Stimulated activated CD8-positive, alpha-beta memory T cell treated with anti-CD3 and anti-CD28 coated beads, Interleukin-15, amount 100 ng/mL, for 4 hours (primary cell): ENCODE results near the gene ETS2.
A peak's percentile ranks its signal among the peaks of the same experiment; 100 is the strongest.
"Not testable (repeated sequence)": the region's sequence is repeated elsewhere in the genome, so short reads cannot be mapped to it uniquely, and the experiment has no call there.

Experiments
- DNase-seq, 2 donors: peaks; one replicate each; pipeline ENCODE4 v3.0.0-alpha.2; 2020; ENCODE audit warnings: low read depth in 2 of 2

The ETS2 gene

DNA sequence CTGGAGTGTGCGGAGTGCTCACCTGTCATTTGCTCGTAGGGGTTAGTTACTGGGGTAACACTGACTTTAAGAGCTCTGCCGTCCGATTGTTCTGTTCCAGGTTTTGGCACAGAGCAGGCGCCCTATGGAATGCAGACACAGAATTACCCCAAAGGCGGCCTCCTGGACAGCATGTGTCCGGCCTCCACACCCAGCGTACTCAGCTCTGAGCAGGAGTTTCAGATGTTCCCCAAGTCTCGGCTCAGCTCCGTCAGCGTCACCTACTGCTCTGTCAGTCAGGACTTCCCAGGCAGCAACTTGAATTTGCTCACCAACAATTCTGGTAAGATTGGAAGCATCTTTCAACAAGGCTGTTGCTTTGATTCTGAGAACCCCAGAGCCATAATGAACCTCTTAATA, 12.6 kb downstream of the ETS2 start:
- DNase-seq, result no peak

DNA sequence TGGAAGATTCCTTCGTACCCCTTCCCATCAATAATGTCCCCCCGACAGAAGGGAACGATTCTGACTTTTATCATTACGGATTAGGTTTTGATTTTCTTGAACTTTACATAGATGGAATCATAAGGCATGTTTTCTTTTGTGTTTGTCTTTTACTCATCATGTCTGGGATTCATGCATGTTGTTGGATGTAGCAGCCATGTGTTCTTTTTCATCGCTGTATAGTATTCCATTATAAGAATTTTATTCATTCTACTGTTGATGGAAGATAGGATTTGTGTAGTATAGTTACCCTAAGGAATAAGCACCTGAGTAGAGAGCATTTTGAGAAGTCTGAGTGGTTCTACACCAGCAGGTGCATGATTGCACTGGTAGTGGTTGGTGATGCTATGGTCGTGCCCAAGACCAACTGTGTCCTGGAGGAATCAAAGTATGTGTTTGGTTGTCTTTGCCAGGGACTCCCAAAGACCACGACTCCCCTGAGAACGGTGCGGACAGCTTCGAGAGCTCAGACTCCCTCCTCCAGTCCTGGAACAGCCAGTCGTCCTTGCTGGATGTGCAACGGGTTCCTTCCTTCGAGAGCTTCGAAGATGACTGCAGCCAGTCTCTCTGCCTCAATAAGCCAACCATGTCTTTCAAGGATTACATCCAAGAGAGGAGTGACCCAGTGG, 13.5 kb downstream of the ETS2 start:
- DNase-seq, result no peak

DNA sequence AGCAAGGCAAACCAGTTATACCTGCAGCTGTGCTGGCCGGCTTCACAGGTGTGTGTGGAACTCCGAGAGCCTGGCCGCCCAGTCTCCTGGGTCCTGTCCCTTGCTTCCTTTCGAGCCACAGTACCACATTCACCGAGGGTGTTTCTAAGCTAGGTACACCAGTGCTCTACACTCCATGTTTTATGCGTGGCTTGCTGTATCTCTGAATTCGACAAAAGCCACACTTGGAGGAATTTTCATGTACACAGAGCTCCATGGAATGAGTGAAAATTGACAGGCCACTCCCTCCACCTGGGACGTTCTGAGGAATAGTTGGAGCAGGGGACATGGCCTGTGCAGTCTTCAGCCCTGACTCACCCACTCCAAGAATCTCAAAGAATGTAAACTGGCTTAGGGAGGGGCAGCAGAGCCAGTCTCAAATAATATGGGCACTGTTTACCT, 14.0 kb downstream of the ETS2 start:
- DNase-seq, result no peak

DNA sequence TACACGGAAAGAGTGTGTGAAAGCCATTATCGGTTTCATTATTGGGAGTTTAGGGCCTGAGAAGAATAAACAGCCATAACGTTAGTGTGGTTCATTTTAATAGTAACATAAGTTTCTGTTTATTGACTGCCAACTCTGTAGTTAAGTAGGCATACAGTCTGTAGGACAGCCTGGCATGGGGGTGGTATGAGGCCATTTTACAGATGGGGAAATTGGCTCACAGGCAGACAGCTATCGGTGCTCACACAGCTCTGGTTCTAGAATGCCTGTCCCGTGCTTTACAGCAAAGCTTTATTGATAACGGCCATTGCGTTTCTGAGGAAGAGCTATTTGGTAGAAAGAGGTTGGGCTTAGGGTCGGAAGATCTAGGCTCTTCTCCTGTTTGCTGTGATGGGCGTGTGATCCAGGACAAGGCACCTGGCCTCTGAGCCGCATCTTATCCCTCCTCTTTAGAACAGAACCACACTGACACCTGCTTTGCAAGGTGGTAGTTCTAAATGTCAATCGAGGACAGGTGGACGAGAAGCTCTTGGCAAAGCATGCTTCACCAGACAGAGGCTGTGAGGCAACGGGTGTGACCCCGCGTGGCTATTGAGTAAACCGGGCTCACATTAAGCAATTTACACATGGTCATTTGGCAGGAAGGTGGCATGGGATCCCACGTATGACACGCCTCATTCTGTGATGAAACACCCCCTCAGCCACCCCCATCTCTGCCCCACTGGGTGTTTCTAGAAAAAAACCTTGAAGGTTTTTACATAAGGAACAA, 14.9 kb downstream of the ETS2 start:
- DNase-seq, result no peak

DNA sequence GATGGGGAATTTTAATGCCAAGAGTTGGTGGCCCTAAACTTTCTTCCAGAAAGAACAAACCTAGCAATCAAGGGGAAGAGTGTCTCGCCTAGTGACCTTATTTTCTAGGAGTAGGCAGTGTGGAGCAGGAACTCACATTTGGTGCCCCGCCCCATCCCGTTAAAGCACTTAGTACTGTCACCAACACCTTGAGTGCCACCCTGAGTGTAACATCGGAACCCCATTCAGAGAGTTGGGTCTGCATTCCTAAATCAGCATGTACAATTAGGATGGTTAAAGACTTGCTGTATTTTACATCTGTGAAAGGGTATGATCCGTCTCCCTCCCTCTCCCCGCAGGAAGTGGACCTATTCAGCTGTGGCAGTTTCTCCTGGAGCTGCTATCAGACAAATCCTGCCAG, 15.5 kb downstream of the ETS2 start:
- no peak for DNase-seq

DNA sequence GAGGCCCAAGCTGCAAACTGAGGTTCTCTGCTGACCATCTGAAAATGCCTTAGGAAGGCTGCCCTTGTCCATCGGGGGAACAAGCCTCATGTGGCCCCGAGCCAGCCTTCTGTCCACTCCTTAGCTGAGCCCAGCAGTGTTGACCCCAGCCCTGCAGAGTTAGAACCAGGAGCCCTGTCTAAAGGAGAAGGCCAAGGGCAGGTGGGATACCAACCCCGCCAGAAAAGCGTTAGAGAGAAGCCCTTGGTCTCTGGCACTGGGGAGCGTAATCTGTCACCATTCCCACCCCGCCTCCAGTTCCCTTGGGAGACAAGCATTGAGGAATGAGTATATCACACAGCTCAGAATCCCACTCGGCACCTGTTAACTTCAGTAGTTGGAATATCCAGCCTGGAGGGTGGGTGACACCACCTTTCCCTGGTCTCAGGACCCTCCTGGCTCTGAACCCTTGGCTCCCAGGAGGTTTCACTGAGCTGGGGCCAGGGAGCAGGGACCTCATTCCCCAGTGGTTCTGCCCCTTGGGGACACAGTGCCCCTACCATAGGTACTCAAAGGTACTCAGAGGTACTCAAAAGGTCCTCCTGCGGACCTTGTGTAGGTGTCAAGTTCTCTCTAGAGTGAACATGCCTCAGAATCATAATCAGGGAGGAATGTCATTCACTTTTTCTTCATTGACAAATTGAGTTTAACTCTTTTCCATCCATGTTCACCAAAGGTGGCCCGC, 16.4 kb downstream of the ETS2 start:
- DNase-seq, result no peak

DNA sequence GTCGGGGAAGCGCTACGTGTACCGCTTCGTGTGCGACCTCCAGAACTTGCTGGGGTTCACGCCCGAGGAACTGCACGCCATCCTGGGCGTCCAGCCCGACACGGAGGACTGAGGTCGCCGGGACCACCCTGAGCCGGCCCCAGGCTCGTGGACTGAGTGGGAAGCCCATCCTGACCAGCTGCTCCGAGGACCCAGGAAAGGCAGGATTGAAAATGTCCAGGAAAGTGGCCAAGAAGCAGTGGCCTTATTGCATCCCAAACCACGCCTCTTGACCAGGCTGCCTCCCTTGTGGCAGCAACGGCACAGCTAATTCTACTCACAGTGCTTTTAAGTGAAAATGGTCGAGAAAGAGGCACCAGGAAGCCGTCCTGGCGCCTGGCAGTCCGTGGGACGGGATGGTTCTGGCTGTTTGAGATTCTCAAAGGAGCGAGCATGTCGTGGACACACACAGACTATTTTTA, 17.1 kb downstream of the ETS2 start:
- DNase-seq, result no peak

DNA sequence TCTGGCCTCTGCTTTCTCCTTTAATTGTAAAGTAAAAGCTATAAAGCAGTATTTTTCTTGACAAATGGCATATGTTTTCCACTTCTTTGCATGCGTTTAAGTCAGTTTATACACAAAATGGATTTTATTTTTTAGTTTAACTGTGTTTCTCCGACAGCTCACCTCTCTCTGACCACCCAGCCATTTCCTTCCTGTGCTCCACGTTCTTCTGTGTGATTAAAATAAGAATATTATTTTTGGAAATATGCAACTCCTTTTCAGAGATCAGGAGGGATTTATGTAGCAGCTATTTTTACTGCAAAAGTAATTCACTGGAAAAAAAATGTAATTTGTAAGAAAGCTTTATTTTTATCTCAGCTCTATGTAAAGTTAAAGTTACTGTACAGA, 18.0 kb downstream of the ETS2 start:
- no peak for DNase-seq

DNA sequence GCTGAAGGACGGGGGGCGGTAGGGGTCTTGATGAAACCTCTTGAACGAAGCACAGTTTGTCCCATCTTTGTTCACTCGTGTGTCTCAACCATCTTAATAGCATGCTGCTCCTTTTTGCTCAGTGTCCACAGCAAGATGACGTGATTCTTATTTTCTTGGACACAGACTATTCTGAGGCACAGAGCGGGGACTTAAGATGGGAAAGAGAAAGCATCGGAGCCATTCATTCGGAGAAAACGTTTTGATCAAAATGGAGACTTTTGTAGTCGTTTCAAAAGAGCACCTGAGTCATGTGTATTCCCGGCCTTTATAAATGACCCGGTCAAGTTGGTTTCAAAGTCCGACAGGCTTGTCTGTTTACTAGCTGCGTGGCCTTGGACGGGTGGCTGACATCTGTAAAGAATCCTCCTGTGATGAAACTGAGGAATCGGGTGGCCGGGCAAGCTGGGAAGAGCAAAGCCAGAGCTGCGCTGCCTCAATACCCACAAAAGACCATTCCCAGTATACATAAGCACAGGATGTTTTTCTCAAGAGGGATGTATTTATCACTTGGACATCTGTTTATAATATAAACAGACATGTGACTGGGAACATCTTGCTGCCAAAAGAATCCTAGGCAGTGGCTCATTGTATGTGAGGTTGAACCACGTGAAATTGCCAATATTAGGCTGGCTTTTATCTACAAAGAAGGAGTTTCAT, 18.5 kb downstream of the ETS2 start:
- no peak for DNase-seq

DNA sequence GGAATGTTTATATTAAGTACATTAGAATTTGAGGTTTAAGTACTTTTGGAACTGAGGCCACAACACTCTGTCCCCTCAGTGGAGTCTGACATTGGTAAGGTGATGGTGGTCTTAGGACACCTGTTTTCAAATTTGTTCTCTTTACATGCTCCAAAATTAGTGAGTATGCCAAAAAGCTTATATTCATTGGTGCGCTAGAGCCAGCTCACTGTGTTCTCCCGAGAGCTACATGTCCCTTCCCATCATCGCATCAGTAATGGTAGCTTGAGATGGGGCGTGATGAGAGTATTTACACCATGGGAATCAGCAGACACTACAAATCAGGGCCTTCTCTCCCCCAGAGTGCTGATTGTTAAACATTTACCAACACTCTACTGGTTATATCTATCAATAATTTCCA, 19.5 kb downstream of the ETS2 start:
- no peak for DNase-seq

DNA sequence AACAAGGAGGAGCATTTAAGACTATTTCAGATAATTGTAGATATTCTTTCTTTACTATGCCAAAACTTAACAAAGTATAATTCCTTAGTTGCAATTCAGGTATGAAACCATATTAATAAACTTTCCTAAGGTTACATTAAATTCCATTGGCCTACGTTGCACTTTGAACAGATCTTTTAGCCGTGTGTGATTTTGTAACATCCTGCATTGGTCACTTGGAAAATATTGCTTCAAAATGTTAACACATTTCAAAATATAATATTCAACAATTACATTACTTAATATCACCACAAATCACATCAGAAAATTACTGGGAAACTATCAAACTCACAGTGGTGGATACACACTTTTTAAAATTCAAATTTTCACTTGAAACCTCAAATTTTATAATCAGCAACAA, 20.2 kb downstream of the ETS2 start:
- DNase-seq, result no peak

DNA sequence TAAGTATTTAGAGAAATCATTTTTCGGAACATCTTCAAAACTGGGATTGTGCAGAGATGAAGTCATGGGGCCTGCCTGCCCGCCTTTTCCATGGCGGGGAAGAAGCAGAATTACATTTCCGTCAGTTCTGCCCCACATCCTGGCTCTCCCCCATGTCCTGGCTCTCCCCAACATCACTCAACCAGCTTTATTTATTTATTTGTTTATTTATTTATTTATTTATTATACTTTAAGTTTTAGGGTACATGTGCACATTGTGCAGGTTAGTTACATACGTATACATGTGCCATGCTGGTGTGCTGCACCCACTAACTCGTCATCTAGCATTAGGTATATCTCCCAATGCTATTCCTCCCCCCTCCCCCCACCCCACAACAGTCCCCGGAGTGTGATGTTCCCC, 22.4 kb downstream of the ETS2 start:
- not testable (repeated sequence) for DNase-seq

DNA sequence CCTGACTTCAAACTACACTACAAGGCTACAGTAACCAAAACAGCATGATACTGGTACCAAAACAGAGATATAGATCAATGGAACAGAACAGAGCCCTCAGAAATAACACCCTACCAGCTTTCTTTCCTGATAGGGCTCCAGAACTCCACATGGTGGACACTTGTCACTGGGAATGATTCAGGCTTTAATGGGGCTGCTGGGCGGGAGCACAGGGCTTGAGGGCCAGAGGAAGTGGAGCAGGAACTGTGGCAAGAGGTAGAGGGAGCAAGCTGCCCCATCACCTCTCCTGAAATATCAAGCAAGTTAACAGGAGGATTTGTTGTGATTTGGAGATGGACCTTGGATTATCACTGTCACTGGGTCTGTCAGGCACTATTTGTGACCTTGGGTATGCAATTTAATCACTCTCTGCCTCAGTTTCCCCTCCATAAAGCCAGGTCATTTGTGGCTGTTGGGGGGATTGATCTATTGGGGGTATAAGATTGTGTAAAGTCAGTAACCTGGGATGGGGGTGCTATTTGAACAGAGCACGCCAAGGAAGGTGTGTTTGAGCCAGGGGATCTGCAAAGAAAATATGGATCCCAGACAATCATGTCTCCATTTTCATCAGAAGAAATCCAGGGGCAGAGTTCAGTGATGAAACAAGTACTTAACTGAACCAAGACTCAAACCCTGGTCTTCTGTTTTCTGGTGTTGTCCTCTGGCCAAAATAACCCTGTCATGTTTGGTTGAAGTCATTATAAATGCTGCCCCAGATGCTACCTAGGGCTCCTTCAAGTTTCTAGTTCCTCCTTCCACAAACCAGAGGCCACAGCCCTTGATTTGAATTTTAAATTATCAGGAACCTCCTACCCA, 25.2 kb downstream of the ETS2 start:
- no peak for DNase-seq

DNA sequence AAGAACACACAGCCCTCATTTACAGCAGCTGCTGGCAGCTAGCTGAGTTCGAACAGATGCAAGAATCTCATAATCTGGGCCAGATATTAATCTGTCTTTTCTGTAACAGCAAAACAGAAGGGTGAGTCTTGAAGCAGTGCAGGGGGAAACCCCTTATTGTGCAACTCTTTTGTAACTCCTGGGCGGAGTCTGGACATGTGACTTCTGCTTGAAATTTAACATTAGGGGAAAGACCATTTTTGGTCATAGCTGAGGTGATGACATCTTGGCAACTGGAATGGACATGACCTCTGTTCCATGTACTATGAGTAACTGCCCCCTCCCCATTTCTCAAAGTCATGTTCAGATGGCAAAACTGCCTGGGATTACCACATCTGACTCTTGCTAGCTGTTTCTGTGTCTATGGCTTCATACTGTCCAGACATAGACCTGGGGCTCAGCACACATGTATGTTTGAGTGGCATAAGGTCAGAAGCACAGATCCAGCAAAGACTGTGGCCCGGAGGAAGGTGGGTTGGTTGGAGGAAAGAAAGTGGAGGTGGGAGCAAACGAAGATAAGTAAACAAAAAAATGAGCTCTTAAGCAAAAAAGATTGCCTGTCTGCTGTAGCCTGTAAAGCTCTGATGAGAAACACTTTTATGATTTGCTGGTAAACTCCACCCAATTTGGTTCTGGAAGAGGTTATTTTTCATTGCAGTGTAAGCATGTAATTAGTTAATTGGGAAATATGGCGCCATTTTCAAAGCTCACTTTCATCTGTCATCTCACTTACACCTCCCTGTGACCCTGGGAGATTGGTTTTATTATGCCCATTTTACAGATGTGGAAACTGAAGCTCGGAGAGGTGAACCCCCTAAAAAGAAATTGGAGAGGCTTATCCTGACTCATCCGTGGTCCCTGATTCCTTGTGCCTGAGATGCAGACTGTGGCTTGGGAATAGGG, 26.1 kb downstream of the ETS2 start:
- DNase-seq, result peak in 1 of 2 donors; percentile 10

DNA sequence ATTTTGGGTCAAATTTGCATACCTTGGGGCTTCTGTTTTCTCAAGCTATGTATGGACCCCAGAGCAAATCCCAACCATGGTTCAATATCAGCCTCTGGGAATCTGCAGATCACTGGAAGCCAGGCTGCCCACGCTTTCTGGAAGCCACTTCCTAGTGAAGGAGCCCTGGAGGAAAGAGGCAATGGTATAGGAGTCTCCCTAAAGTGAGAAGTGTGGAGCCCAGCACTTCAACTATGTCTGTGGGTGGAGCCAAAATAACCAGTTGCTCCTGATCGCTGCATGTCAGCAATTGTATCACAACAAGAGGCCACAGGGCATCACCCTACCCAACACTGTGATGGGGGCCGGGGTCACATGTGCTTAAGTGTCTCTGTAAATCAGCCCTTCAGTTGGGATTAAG, 26.9 kb downstream of the ETS2 start:
- no peak for DNase-seq

DNA sequence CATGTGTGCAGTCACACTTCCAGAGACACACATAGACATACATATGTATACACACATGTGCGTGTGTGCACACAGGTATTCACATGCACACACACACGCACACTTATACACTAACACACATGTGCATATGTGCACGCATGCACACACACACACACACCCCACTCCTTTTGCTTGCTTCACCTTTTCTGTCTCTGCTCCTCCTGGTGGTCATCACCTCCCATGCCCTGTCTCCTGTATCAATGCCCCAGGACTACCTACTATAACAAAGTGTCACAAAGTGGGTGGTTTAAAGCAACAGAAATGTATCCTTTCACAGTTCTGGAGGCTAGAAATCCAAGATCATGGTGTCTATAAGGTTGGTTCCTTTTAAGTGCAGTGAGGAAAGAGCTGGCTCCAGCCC, 27.4 kb downstream of the ETS2 start:
- no peak for DNase-seq

DNA sequence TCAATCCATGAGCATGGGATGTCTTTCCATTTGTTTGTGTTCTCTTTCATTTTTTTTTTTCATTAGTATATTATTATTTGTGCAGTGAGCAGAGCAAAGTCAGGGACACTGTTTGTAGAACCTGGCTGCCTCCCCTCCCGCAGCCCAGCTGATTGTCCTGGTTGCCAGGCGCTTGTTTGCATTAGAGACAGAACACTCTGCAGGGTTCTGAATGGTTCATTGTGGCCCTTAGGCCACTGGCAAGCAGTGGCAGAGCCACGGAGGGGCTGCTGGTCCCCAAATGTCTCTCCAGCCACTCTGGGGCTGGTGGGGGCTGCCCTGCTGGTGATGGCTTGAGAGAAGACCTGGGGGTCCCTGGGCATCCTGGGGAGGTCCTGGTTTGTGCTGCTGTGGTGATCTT, 29.0 kb downstream of the ETS2 start:
- DNase-seq, result no peak

DNA sequence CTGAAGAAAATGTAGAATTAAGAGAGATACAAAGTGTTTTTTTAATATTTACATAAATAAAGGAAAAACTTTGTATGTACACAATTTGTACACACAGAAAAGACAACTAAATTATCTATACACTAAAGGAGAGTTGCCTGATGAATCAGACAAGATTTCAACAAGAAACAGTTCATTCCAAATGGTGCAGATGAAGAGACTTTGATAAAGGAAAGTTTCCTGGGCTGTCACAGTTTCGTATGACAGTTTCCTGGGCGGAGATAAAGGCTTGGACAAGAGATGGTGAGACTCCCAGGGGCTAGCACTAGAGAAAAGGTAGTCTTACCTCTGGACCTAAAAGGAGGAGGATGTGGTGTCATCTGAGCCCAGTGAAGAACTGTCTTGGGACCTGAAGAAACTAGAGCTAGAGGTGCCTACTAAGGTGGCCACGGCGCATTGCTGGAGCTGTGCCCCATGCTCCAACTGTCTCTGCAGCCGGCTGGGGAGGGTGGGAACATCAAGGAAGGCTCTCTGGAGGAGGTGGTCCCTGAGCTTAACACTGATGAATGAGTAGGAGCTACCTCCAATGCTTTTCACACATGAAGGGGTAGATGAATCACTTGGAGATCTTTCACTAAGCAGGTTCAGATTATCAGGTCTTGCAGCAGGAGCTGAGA, 32.2 kb downstream of the ETS2 start:
- no peak for DNase-seq

DNA sequence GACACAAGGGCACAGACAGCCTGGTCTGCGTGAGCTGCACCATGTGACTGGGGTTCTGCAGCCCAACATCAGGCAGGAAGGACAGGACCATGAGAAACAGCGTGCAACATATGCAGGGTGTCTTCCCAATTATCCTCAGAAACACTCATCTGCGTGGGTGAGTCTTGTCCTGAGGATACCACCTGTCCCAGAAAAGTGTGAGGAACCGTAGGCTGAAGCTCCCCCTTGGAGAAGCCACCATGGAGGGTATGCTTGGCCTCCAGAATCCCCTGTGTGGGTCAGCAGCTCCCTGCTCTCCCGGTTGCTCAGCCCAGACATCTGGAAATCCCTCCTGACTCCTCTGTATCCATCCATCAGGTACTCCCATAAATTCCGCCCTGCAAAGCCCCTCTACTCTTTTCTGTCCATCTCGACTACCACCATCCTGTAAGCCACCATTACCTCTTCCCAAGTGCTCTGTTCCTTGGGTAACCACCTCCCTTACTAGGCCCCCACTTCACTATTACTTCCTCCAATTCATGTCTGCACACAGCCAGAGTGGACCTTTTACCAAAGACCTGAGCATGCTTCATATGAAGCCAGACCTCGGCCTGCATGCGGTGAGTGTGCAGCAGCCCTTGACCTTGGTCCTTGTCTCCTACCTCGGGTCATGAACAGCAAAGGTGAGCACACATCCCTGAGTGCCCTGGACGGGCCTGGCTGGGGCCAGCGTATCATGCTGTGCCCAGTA, 33.0 kb downstream of the ETS2 start:
- no peak for DNase-seq
